Inferior parietal cortex (tissue), 1 donor: Measurements from ENCODE around the gene ATN1.

Experiments
- DNase-seq: peaks from one replicate; pipeline ENCODE4 v3.0.0-alpha.2; 2016; ENCODE audit errors: extremely low spot score

ATN1 gene

DNA sequence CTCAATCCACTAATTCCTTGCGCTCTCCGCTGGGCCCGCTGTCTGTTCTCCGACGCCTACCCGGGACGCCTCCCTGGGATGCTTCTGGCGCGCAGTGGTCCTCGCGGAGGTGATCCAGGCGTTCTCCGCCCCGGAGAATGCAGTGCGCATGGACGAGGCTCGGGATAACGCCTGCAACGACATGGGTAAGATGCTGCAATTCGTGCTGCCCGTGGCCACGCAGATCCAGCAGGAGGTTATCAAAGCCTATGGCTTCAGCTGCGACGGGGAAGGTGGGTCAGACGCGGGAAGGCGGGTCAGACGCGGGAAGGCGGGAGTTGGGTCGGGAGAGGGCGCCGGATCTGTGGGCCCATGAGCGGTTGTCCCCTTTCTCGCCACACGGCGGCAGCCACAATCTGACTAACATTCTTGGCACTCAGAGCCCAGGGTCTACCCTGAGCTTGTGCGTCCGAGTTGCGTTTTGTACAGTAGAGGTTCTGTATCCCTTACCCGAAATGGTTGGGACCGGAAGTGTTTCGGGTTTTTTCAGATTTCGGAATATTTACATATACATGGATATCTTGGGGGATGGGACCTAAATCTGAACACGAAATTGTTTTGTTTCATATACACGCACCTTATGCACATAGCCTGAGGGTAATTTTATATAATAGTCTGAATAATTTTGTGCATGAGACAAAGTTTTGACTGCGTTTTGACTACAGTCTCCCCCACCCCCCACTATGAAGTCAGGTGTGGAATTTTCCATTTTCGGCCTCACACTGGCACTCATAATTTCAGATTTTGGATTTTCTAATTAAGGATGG lies 16.8 kb downstream of the ATN1 start:
- peak; percentile 90 for DNase-seq

DNA sequence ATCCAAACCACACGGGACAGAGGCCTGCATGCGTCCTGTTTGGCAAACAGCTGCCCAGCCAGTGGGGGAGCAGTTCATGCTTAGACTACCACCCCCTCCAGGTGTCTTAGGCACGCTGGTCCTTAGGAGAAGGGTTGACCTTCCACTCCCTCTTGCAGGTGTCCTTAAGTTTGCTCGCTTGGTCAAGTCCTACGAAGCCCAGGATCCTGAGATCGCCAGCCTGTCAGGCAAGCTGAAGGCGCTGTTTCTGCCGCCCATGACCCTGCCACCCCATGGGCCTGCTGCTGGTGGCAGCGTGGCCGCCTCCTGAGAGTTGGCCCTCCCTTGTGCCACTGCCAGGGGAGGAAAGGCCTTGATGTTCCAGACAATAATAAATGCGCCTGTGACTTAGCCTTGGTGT lies 17.9 kb downstream of the ATN1 start:
- DNase-seq = no peak

DNA sequence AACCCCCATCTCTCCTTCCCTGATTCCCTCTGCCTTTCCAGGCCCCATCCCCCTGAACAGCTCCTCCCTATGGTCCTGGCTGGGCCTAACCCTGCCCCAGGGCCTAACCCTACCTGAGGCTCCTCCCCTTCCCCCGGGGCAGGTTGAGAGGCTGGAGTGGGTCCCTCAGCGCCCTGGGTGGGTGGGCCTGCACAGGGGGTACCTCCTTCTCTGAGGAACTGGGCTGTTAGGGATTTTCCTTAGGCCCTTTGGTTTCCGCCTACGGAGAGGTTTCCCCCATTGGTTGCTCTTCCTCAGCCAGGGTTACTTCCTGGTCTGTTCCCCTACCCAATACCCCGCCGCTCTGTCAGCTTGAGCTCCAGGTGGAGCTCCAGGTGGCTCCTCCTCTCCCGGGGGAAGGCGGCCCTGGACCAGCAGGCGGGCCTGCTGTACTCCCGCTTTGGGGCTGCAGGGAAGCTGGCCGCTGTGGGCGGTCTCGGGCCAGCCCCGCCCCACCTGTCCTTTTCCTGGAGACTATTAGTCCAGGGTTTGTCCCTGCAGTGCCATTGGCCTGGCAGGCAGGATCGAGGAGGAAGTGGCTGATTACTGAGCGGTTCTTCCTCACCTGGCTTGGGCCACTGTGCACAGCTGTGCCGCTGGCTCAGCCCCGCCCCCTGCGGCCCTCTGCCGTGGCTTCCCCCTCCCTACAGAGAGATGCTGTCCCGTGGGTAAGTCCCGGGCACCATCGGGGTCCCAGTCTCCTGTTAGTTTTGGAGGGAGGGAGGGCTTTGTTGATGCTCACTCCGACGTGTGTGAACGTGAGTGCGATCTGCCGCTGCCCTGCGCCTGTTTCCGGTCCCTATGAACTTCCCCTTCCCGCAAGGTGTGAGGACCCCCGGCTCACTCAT lies 18.5 kb downstream of the ATN1 start:
- DNase-seq = no peak

DNA sequence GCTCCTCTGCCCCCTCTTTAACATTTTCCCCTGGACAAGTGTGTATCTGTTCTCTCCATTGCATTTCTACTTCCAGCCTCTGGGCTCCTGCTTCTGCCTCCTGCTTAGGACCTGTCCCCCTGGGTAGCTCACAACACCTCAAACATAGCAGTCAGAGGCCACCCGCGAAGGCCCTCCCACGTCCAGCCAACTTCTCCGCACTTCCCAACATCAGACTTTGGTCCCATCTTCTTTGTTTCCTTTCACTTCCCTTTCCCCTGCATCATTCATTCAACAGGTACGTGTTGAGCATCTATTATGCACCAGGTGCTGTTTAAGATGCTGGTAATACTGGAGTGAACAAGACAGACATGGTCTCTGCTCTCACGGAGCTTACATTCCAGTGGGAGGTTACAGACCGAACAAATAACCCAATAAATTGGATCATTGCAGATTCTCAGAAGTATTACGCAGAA lies 19.2 kb downstream of the ATN1 start:
- DNase-seq = no peak

DNA sequence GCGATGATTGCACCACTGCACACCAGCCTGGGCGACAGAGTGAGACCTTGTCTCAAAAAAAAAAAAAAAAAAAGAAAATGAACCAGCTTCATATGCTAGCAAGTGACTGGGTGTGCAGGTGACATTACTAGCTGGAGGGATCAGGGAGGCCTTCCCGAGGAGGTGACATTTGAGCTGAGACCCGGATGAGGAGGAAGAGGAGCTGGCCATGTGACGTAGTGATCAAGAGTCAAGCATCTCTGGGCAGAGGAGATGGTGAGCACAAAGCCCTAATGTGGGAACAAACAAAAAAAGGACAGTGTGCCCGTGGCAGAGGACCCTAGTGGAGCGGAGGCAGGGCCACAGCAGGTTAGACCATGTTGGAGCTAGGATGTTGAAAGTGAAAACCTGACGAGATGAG lies 19.9 kb downstream of the ATN1 start:
- no peak for DNase-seq

DNA sequence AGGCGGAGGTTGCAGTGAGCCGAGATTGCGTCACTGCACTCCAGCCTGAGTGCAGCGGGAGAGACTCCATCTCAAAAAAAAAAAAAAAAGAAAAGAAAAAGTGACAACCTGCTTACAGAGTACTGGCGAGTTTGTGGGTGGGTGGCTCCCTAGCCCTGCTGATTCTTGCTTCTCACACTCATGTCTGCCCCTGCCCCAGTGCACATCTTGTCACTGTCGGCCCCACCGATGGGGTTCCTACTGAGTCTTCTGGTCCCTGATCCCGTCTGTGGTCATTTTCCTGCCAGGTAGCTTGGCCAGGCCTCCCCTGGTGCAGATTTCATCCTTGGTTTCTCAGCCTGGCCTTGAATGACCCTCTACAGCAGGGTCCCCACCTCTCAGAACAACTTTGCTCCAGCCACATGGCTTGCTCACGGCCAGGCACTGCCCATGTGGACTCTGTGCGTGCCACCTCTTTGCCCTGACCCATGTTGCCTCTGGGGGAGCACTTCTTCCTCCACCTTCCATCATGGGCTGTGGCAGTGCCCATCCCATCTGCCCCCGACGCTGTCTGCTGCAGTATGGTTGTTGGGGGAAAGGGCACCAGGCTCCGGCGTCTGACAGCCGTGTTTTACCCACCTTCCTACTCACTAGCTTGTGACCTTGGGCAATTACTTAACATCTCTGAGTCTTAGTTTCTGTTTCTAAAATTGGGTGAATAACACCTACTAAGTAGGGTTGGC lies 21.3 kb downstream of the ATN1 start:
- no peak for DNase-seq

DNA sequence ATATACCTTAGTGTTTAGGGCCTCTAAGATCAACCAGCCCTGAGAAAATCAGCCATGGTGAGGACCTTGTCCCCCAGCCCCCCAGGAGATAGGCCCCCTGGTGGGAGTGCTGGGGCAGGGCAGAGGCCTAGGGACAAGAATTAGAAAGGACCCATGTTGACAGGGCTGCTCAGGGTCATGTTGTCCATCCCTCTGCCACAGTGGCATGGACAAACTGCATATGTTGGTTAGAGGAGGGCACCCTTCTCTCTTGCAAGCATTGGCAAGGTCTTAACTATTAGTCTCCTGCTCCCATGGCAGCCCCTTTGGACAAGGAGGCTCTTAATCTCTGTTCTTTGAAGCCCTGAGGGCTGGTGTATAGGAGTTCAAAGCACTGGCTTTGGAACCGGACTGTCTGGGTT lies 22.6 kb downstream of the ATN1 start:
- DNase-seq = no peak

DNA sequence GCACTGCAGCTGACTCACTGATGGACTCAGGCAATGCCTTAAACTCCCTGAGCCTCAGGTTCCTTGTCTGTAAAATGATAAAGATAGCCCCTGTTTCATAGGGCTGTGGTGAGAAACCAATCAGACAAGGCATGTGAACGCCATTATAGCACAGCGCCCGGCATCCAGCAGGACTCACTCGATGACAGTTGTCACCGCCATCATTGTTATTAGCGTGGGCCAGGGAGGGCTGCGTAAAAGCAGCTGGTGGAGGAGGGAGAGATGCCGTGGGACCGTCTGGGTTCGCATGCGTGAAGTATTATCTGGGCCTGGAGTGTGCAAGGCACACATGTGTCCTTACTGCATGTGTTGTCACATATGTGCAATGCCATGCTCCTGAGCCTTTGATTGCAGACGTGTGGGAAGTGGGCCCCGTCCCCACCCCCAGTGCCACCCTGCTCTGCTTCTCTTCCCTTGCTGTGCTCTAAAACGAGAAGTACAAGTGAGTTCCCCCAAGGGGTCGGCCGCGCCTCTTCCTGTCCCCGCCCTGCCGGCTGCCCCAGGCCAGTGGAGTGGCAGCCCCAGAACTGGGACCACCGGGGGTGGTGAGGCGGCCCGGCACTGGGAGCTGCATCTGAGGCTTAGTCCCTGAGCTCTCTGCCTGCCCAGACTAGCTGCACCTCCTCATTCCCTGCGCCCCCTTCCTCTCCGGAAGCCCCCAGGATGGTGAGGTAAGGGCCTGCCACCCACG lies 23.2 kb downstream of the ATN1 start, which contains the start of gene PTPN6:
Gene PTPN6, plus strand, starts transcription at position 546 of the 730 bp plus-strand sequence. Its CDS starts 157 bp downstream, at position 703.
- no peak for DNase-seq

DNA sequence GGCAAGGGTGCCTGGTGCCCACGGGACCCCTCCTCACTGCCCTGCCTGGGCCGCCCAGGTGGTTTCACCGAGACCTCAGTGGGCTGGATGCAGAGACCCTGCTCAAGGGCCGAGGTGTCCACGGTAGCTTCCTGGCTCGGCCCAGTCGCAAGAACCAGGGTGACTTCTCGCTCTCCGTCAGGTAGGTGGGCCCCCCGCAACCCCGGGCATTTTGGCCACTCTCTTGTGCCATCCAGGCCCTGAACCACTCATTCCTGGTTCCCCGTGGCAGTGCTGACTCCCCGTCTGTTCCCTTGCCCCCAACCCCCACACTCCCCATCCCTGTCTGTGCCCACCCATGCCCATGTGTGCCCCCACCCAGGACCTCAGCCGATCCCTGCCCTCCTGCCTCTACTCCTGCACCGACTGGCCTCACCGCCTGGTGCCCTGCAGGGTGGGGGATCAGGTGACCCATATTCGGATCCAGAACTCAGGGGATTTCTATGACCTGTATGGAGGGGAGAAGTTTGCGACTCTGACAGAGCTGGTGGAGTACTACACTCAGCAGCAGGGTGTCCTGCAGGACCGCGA lies 23.9 kb downstream of the ATN1 start:
- no peak for DNase-seq

DNA sequence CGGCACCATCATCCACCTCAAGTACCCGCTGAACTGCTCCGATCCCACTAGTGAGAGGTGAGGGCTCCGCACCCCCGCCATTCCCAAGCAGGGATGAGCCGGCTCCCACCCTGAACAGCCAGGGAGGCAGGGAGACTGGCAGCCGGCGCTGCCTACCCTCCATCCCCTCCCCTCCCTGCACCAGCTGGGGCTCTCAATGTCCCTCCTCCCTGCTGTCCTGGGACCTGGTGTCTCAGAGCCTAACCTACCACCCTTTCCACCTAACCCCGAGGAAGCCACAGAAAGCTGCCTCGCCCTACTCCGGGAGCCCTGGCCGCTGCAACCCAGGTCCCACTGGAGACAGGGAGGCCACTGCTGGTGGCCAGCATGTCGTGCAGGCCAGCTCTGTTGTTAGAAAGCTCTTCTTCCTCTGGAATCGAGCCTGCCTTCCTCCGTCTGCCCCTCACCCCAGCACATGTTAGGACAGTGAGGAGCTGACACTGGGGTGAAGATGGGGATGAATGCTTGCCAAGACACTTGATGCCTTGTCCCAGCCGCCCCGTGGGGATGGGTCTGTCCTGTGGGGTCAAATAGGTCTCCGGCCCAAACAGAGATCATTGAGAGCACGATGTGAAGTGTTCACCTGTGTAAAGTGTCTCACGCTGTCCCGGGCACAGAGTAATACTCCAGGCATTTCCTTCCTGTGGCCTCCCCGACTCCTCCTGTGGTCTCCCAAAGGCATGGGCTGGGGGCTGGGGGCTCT lies 24.5 kb downstream of the ATN1 start:
- DNase-seq = no peak

DNA sequence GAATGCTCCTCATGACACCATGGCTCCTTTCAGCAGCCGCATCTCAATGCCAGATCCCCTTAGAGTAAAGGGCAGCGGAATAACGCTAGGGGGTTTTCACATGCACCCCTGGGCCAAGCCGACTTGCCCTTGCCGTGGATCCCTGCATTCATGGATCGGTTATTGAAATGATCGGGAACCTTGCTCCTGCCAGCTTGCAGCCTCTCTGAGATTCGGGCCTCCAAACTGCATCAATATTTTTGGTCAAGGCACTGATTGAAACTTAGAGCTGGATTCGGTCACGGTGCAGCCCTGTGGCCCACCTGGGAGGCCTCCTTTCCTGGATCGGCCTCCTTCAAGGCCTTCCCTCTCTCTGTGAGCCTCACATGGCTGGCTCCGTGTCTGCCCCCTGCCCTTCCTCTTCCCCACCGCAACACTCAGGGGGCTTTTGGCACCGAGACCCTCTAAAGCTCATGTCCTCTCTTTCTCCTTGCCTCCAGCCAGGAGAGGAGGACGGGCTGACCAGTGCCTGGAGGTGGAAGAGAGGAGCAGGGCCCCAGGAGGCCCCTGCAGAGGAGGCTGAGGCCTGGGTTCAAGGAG lies 25.2 kb downstream of the ATN1 start:
- DNase-seq = no peak

DNA sequence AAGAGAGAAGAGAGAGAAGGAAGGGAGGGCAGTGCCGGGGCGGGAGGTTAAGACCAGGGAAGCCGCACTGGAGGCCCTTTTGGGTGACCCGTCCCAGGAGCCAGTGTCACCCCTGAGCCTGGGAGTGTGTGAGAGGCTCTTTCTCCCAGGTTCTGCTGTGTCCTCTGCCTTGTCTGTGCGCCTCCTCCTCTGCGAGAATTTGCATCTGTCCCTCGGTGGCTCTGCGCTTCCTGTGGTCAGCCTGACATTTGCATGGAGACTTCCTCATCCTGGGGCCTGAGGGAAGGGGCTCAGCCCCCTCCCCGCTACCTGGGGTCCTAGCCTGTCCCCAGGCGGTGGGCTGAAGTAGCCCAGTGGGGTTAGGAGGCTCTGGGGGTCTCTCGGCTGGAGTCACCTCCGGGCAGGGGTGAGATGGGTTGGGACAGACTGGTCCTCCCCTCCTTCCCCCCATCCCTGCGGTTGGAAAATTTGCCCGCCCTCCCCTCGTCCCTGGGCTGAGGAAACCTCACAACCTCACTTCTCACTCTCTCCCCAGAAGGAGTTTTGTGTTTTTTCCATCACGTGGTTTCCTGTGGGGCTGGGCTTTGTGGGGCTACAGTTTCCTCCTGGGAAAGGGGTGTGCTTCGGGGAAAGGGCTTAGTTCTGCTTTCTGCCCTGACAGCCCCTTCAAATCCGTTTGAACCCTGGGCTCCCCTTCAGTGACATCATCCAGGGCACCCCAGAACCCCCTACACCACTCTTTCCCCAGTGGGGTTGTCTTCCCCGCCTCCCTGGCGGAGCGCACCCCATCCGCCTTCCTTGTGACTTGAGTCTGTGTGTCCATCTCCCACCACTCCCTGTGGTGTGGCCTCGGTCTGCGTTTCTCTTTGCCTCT lies 25.9 kb downstream of the ATN1 start:
- no peak for DNase-seq

DNA sequence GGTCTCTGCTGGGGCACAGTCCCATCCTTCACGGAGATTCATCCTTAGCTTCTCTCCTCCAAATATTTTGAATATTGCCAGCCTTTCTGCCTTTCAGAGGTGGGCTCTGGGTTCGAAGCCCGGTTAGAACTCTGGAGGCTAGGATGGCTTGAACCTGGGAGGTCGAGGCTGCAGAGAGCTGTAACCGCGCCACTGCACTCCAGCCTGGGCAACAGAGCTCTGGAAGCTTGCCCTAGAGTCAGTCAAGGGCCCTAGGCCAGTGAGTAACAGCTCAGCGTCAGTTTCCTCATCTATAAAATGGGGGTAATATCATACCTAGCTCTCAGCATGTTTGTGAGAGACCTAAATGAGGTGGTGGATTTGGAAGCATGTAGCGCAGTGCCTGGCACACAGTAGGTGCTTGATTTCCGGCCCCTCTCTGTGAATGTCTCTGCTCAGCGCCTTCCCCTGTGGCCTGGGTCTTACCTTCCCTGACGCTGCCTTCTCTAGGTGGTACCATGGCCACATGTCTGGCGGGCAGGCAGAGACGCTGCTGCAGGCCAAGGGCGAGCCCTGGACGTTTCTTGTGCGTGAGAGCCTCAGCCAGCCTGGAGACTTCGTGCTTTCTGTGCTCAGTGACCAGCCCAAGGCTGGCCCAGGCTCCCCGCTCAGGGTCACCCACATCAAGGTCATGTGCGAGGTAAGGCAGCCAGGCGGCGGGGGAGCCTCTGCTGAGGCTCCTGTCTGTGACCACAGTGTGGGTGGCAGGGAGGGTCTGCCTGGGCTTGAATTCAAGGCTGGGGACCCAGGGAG lies 26.8 kb downstream of the ATN1 start:
- DNase-seq = no peak

DNA sequence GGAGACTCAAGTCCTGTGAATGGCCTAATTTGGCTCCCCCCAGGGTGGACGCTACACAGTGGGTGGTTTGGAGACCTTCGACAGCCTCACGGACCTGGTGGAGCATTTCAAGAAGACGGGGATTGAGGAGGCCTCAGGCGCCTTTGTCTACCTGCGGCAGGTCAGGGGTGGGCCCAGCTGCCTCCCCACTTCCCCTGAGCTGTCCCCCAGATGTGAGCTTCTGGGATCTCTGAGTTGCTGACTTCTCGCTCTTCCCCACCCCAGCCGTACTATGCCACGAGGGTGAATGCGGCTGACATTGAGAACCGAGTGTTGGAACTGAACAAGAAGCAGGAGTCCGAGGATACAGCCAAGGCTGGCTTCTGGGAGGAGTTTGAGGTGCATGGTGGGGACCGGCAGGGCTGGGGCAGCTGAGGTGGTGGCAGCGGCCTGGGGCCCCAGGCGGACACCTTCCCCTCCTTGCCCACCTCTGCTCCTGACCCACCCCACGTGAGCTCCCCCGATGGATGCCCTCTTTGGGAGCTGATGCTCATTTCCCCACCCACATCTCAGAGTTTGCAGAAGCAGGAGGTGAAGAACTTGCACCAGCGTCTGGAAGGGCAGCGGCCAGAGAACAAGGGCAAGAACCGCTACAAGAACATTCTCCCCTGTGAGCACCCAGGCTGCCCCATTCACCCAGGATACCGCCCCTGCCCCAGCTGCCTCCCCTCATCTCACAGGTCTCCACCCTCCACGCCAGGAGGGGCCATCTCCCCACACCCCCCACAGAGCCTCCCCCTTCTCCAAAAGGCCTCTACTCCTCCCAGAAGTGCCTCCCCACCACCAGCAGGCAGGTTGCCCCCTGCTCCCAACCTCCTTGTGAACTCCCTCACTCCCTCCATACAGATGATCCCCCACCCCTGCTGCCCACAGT lies 27.6 kb downstream of the ATN1 start:
- DNase-seq = no peak

DNA sequence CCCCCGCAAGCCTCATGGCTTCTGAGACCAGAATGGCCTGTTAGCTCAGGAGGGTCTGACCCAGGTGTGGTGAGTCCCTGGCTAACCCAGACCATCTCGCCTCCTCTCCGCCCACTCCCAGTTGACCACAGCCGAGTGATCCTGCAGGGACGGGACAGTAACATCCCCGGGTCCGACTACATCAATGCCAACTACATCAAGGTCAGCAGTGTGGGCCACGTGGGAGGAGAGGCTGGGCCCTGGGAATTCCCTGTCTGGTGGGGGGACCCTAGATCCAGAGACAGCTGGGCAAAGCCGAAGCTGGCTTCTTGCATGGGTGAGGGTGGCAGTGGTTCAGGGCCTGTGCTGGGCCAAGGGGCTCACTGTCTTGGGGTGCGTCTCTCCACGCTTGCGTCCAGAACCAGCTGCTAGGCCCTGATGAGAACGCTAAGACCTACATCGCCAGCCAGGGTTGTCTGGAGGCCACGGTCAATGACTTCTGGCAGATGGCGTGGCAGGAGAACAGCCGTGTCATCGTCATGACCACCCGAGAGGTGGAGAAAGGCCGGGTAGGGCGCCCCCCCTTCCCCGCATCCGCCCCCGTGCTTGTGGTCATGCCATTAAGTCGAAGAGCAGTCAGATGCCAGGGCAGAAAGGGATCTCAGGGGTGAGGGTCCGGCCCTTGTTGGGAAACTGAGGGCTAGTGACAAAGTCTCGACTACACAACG lies 28.4 kb downstream of the ATN1 start:
- DNase-seq = no peak

DNA sequence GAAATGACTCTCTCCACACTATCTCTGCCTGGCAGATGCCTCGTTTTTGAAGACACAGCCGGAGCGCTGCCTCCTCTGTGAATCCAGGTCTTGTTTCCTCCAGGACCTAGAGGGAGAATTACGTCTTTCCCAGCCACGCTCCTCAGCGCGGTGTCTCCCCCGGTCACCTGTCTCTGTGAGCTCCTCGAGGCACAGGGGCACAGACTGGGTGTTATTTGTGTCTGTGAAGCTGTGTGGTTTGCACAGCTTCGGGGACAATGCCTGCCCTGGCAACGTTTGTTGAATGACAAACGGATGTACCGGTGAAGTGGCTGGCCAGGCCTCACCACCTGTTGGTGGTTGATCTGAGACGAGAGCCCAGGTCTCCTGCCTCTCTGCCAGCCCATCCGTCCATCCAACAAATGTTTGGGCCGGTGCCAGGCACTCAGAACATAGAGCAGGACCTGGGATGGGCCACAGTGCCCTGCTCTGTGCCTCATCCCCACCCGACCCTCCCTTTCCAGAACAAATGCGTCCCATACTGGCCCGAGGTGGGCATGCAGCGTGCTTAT lies 29.5 kb downstream of the ATN1 start:
- DNase-seq = no peak
